ENCODE measurements around the gene DCST2.

GRCh38 chr1:155011437-155012025, 22.1 kb downstream of the DCST2 start:
- TF ChIP-seq POLR2A (IDR thresholded peaks at IDR 0.05; ENCODE audit: low read depth, low read length) (no peak), POLR2AphosphoS5 (IDR thresholded peaks at IDR 0.05; ENCODE audit: low read depth, low read length) (no peak), TAF1 (IDR thresholded peaks at IDR 0.05; ENCODE audit: borderline replicate concordance, low read depth, low read length) (no peak)

Data from GM12892 (cell line).